HCT116 (cell line): Measurements from ENCODE around the gene RTL1. TPM values are rescaled to one million over a fixed set of nuclear protein-coding genes. Genes with fewer than 3 reads are reported as not detected.
A peak's percentile ranks its signal among the peaks of the same experiment; 100 is the strongest.

Source experiments
- ATAC-seq: fragments of 200-7000 bp; cut with Tn5 transposase; 2 replicates; pipeline ENCODE4 v1.9.1; 2020; ENCODE audit warnings: mild to moderate bottlenecking, moderate library complexity
- BruUV-seq: library from RNA; stranded (reverse); fragments of 400-500 nt; replicated peaks from 2 replicates; lab custom pipeline; 2021; lab: Mats Ljungman, UMichigan
- CTCF ChIA-PET: fragments of 300-600 bp; sonication (Branson Sonifier 250); formaldehyde crosslinking; loops from one replicate; lab custom pipeline; 2021; ENCODE audit warnings: antibody characterized with exemption; lab: Charles Lee
- POLR2A ChIA-PET: fragments of 300-600, 350-600 bp; sonication (Branson Sonifier 250); formaldehyde crosslinking; loops from one replicate; lab custom pipeline; 2021; ENCODE audit warnings: antibody characterized with exemption; lab: Charles Lee
- RAD21 ChIA-PET, 2 experiments: fragments of 300-600 bp; sonication (Branson Sonifier 250); formaldehyde crosslinking; loops; one replicate each; lab custom pipeline; 2023; ENCODE audit warnings: low total read pairs in 2 of 2; ENCODE audit not compliant: uncharacterized antibody in 2 of 2, unreplicated experiment in 2 of 2, low non-redundant PET in 1 of 2; lab: Charles Lee
- DNase-seq: peaks from one replicate; pipeline ENCODE4 v3.0.0-alpha.2; 2010; ENCODE audit warnings: low read depth, low spot score
- H2AFZ ChIP-seq: fragments of 200-600 bp; shearing (Covaris generic), sonication (generic); 2 replicates; pipeline ENCODE4 v1.6.1; 2017; ENCODE audit warnings: low read depth, mixed run types, mixed read lengths, antibody characterized with exemption, low read length; ENCODE audit not compliant: poor library complexity, severe bottlenecking
- H3K27ac ChIP-seq: 2 replicates; pipeline ENCODE4 v1.5.1; 2012; ENCODE audit warnings: low read depth, low read length
- H3K27me3 ChIP-seq: fragments of 200-600 bp; sonication (generic); 2 replicates; pipeline ENCODE4 v1.6.1; 2016; ENCODE audit warnings: mixed run types, low read length, mixed read lengths; ENCODE audit not compliant: insufficient read depth
- H3K36me3 ChIP-seq, 2 experiments: fragments of 200-500 bp in 1 of 2; fragments of 200-600 bp in 1 of 2; sonication (Bioruptor generic) in 1 of 2; sonication (generic) in 1 of 2; 2 replicates each; pipeline versions ENCODE4 v1.5.1 to v1.6.1; 2014 to 2016; ENCODE audit warnings: low read length in 2 of 2, inconsistent platforms in 1 of 2, mixed read lengths in 1 of 2, mixed run types in 1 of 2; ENCODE audit not compliant: insufficient read depth in 2 of 2, control insufficient read depth in 1 of 2
- H3K4me1 ChIP-seq, 2 experiments: fragments of 200-600 bp in 1 of 2; sonication (generic) in 1 of 2; 2 replicates each; pipeline versions ENCODE4 v1.5.1 to v1.6.1; 2012 to 2017; ENCODE audit warnings: low read length in 2 of 2, inconsistent platforms in 1 of 2, mild to moderate bottlenecking in 1 of 2, mixed read lengths in 1 of 2, mixed run types in 1 of 2, moderate library complexity in 1 of 2; ENCODE audit not compliant: insufficient read depth in 2 of 2, control insufficient read depth in 1 of 2
- H3K4me2 ChIP-seq: fragments of 200-600 bp; sonication (generic); 2 replicates; pipeline ENCODE4 v1.6.1; 2017; ENCODE audit warnings: mixed run types, low read length, mixed read lengths
- H3K4me3 ChIP-seq, 2 experiments: fragments of 200-600 bp in 1 of 2; sonication (generic) in 1 of 2; replicated peaks in 1 of 2; 2 replicates each; pipeline ENCODE4 v1.5.1; 2011 to 2016; ENCODE audit warnings: low read length in 2 of 2, control low read depth in 1 of 2, low read depth in 1 of 2, mild to moderate bottlenecking in 1 of 2, mixed read lengths in 1 of 2, mixed run types in 1 of 2
- H3K79me2 ChIP-seq: fragments of 200-600 bp; sonication (generic); 2 replicates; pipeline ENCODE4 v1.6.1; 2017; ENCODE audit warnings: mild to moderate bottlenecking, mixed run types, low read length, moderate library complexity, mixed read lengths; ENCODE audit not compliant: insufficient read depth
- H3K9ac ChIP-seq: fragments of 200-600 bp; sonication (generic); 2 replicates; pipeline ENCODE4 v1.6.1; 2016; ENCODE audit warnings: low read length, mixed read lengths
- H3K9me2 ChIP-seq: fragments of 200-600 bp; sonication (generic), shearing (Covaris generic); 2 replicates; pipeline ENCODE4 v1.6.1; 2017; ENCODE audit warnings: mixed run types, mild to moderate bottlenecking, moderate library complexity; ENCODE audit not compliant: insufficient read depth
- H3K9me3 ChIP-seq, 2 experiments: fragments of 200-500 bp in 1 of 2; fragments of 200-600 bp in 1 of 2; sonication (Bioruptor generic) in 1 of 2; sonication (generic) in 1 of 2; 2 replicates each; pipeline ENCODE4 v1.6.1; 2014 to 2017; ENCODE audit warnings: low read length in 2 of 2, mixed read lengths in 2 of 2, inconsistent platforms in 1 of 2, low read depth in 1 of 2, mild to moderate bottlenecking in 1 of 2, mixed run types in 1 of 2, moderate library complexity in 1 of 2; ENCODE audit not compliant: control insufficient read depth in 1 of 2, insufficient read depth in 1 of 2
- H4K20me1 ChIP-seq: fragments of 200-600 bp; sonication (generic), shearing (Covaris generic); 2 replicates; pipeline ENCODE4 v1.6.1; 2017; ENCODE audit warnings: mixed run types, mild to moderate bottlenecking, moderate library complexity; ENCODE audit not compliant: insufficient read depth
- CBX3 ChIP-seq: IDR thresholded peaks from 2 replicates; pipeline ENCODE4 v1.6.1; 2012; ENCODE audit warnings: low read depth
- CEBPB ChIP-seq: IDR thresholded peaks from 2 replicates; pipeline ENCODE4 v1.6.1; 2012; ENCODE audit warnings: low read depth
- CTCF ChIP-seq, 3 experiments: fragments of 200-600 bp in 1 of 3; sonication (generic) in 1 of 3; IDR thresholded peaks in 2 of 3; conservative IDR thresholded peaks in 1 of 3; 2 replicates each; pipeline ENCODE4 v1.5.1; 2012 to 2017; ENCODE audit warnings: low read depth in 2 of 3, low read length in 2 of 3, antibody characterized with exemption in 1 of 3, borderline replicate concordance in 1 of 3, control low read depth in 1 of 3, mild to moderate bottlenecking in 1 of 3, mixed read lengths in 1 of 3, mixed run types in 1 of 3, moderate library complexity in 1 of 3; ENCODE audit not compliant: insufficient read depth in 1 of 3
- EGR1 ChIP-seq: IDR thresholded peaks from 2 replicates; pipeline ENCODE4 v1.6.1; 2012; ENCODE audit warnings: low read depth
- ELF1 ChIP-seq: IDR thresholded peaks from 2 replicates; pipeline ENCODE4 v1.6.1; 2012; ENCODE audit warnings: low read depth, borderline replicate concordance
- EZH2 ChIP-seq: fragments of 200-600 bp; sonication (generic); IDR thresholded peaks from 2 replicates; pipeline ENCODE4 v1.6.1; 2017; ENCODE audit warnings: antibody characterized with exemption, mixed run types
- EZH2phosphoT487 ChIP-seq: fragments of 200-600 bp; IDR thresholded peaks from 2 replicates; pipeline ENCODE4 v1.6.1; 2018; ENCODE audit warnings: antibody characterized with exemption, borderline replicate concordance
- JUND ChIP-seq: IDR thresholded peaks from 2 replicates; pipeline ENCODE4 v1.6.1; 2012
- POLR2A ChIP-seq: IDR thresholded peaks from 2 replicates; pipeline ENCODE4 v1.7.0; 2011; ENCODE audit warnings: borderline replicate concordance; ENCODE audit not compliant: insufficient read depth, insufficient read length; ENCODE audit errors: extremely low read depth
- POLR2AphosphoS5 ChIP-seq: IDR thresholded peaks from 2 replicates; pipeline ENCODE4 v1.6.1; 2011; ENCODE audit warnings: mild to moderate bottlenecking, low read depth, low read length, moderate library complexity
- RAD21 ChIP-seq: IDR thresholded peaks from 2 replicates; pipeline ENCODE4 v1.6.1; 2012; ENCODE audit warnings: low read depth, mild to moderate bottlenecking
- REST ChIP-seq: IDR thresholded peaks from 2 replicates; pipeline ENCODE4 v1.6.1; 2012; ENCODE audit warnings: low read depth
- SIN3A ChIP-seq: IDR thresholded peaks from 2 replicates; pipeline ENCODE4 v1.6.1; 2012; ENCODE audit warnings: low read depth
- SP1 ChIP-seq: IDR thresholded peaks from 2 replicates; pipeline ENCODE4 v1.6.1; 2012; ENCODE audit warnings: low read depth
- SRF ChIP-seq: IDR thresholded peaks from 2 replicates; pipeline ENCODE4 v1.6.1; 2012; ENCODE audit warnings: low read depth
- TCF7L2 ChIP-seq: IDR thresholded peaks from 2 replicates; pipeline ENCODE4 v1.7.0; 2011; ENCODE audit warnings: borderline replicate concordance, inconsistent platforms; ENCODE audit not compliant: insufficient read depth, insufficient read length; ENCODE audit errors: extremely low read depth
- YY1 ChIP-seq: IDR thresholded peaks from 2 replicates; pipeline ENCODE4 v1.6.1; 2011; ENCODE audit warnings: low read length, low read depth, moderate library complexity, mild to moderate bottlenecking; ENCODE audit not compliant: insufficient replicate concordance; ENCODE audit errors: extremely low read depth
- ZBTB33 ChIP-seq: IDR thresholded peaks from 2 replicates; pipeline ENCODE4 v1.6.1; 2011; ENCODE audit warnings: mild to moderate bottlenecking, low read length, moderate library complexity; ENCODE audit not compliant: insufficient replicate concordance; ENCODE audit errors: extremely low read depth
- ZFX ChIP-seq: fragments of 450-650 bp; IDR thresholded peaks from 2 replicates; pipeline ENCODE4 v1.6.1; 2017
- ZNF274 ChIP-seq: fragments of 200-500 bp; sonication (Bioruptor generic); IDR thresholded peaks from 2 replicates; pipeline ENCODE4 v1.6.1; 2014; ENCODE audit warnings: mild to moderate bottlenecking, low read depth, low read length, inconsistent platforms
- intact Hi-C: fragments of 100-400 bp; cut with micrococcal nuclease; formaldehyde crosslinking; loops from 2 replicates; pipeline ENCODE4 v1.10.0; 2022
- total RNA-seq: library from RNA; stranded (reverse); gene quantifications from one replicate; pipeline ENCODE4 v1.2.1, GENCODE V29; 2021; ENCODE audit not compliant: unreplicated experiment

RTL1 gene
- total RNA-seq, 1 experiment from 2014 or later: not detected

- POLR2A ChIA-PET: no interaction called here
- CTCF ChIA-PET: interaction anchor here (0.7 to 1.5 kb wide), 7 partner anchors 9 to 814 kb away, joined by 3 to 7 read pairs (median 4); no protein-coding TSS in a partner anchor
- Histone ChIP-seq H4K20me1 (no peaks in the 10 kb centered on the region), H3K27ac (no peak overlapping the region), H3K9ac (no peak overlapping the region), H3K4me3 (no peak overlapping the region), H3K4me1 (peaks cover 0 to 17% of the 10 kb centered on the region in 2 experiments; a peak in 3 of 4 replicates), H3K36me3 (no peaks in the 10 kb centered on the region), H2AFZ (peak overlapping the region; percentile 37), H3K79me2 (no peaks in the 10 kb centered on the region), H3K4me2 (peak overlapping the region; percentile 20), H3K9me2 (no peaks in the 10 kb centered on the region), H3K9me3 (no peaks in the 10 kb centered on the region), H3K27me3 (no peaks in the 10 kb centered on the region)
- ATAC-seq (peak; percentile 100), DNase-seq (peak; percentile 74)
- RAD21 ChIA-PET: interaction anchor here in 1 of 2 experiments (0.8 kb wide), 2 partner anchors 49 to 385 kb away, joined by 3 read pairs; no protein-coding TSS in a partner anchor
- intact Hi-C loops: loop anchor here (1.0 kb wide), 5 partner anchors 50 to 814 kb away; no protein-coding TSS in a partner anchor
- BruUV-seq: no TSS peak
- TF ChIP-seq SP1: no peak
- no peak for TF ChIP-seq ZNF274
- TF ChIP-seq JUND: no peak
- TF ChIP-seq YY1: peak; percentile 49
- TF ChIP-seq SIN3A: no peak
- TF ChIP-seq SRF: no peak
- TF ChIP-seq ELF1: no peak
- peak; percentile 97 for TF ChIP-seq RAD21
- no peak for TF ChIP-seq ZFX
- no peak for TF ChIP-seq POLR2A
- TF ChIP-seq CBX3: no peak
- TF ChIP-seq POLR2AphosphoS5: 0 out of 2 replicates have a peak, but pooled peaks have one; percentile 21
- TF ChIP-seq REST: no peak
- TF ChIP-seq TCF7L2: no peak
- no peak for TF ChIP-seq EZH2
- no peak for TF ChIP-seq EGR1
- no peak for TF ChIP-seq CEBPB
- TF ChIP-seq EZH2phosphoT487: no peak
- peak; percentile 94 to 97 (median 97) for TF ChIP-seq CTCF (IDR thresholded peaks at IDR 0.05 in 2 of 3, conservative IDR thresholded peaks at IDR 0.05 in 1 of 3; ENCODE audit: borderline replicate concordance in 1 of 3, insufficient read depth in 1 of 3, low read depth in 2 of 3, low read length in 2 of 3)
- TF ChIP-seq ZBTB33: no peak
Measured at GRCh38 chr14:100850841-100851585, 52.5 kb downstream of the RTL1 start.
